ENCODE data around the gene TBC1D22A. TPM values are rescaled to one million over a fixed set of nuclear protein-coding genes. Genes with fewer than 3 reads are reported as not detected.

TBC1D22A gene
- total and polyA plus RNA-seq, 2 experiments from 2014 or later = 16.6 to 18.5 TPM

DNA sequence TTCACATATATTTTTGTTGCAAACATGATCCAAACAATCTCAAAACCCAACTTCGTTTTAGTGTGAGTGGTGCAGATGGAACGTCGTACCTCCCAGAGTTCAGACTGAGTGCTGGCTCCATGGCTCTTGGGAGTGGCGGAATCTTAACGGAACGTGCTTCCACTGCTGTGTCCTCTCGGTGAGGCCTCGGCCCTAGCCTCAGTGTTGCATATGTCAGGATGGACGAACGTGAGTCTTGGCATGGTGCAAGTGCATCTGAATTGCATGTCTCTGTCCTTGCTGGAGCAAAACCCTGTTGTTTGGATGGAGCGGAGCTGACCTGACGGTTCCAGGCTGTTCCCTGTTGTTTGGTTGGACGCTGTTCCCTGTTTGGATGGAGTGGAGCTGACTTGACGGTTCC is 306.8 kb downstream of the TBC1D22A start:
- DNase-seq (ENCODE audit: low read depth in 1 of 2, low spot score in 1 of 2) = no peak
- TF ChIP-seq, protein P1, sequence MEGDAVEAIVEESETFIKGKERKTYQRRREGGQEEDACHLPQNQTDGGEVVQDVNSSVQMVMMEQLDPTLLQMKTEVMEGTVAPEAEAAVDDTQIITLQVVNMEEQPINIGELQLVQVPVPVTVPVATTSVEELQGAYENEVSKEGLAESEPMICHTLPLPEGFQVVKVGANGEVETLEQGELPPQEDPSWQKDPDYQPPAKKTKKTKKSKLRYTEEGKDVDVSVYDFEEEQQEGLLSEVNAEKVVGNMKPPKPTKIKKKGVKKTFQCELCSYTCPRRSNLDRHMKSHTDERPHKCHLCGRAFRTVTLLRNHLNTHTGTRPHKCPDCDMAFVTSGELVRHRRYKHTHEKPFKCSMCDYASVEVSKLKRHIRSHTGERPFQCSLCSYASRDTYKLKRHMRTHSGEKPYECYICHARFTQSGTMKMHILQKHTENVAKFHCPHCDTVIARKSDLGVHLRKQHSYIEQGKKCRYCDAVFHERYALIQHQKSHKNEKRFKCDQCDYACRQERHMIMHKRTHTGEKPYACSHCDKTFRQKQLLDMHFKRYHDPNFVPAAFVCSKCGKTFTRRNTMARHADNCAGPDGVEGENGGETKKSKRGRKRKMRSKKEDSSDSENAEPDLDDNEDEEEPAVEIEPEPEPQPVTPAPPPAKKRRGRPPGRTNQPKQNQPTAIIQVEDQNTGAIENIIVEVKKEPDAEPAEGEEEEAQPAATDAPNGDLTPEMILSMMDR (IDR thresholded peaks at IDR 0.05; ENCODE audit: low read depth, low read length) = no peak

DNA sequence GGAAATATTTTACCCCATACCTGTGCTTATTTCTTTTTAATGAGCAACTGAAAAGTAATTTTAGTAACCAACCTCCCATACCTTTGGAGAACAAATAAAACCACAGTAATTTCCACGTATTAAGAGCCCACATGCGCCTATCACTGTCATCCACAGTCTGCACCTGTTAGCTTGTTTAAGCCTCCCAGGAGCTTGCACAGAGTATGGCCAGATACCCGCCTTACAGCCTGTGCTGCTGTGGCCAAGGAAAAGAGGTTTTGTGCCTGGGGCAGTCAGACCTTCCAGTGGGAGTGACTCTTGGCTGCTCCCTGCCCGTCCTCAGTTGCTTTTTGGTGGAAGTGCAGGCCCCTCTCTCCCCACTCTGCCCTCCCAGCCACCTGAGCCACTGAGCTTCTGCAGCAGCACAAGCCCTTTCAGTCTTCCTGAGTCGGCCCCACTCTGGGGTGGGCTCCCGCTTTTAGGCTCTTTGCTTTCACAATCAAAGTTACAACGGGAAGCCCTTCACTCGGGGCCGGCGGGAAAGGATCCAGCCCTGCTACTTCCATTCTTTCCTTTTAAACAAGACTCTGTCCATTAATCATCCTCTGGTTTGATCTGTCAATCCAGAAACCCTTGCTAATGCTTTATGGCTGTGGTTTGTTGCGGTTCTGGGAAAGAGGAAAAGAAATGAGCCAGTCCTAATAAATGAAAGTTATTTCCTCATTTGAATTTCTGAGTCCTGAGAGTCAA is 308.8 kb downstream of the TBC1D22A start:
- Histone ChIP-seq H3K27me3 (no peaks in the 10 kb centered on the region), H3K36me3 (no peaks in the 10 kb centered on the region), H3K27ac (no peak overlapping the region), H3K4me3 (no peak overlapping the region), H3K4me1 (ENCODE audit: low read depth) (no peaks in the 10 kb centered on the region), H3K9me3 (ENCODE audit: low read depth) (no peaks in the 10 kb centered on the region)
- TF ChIP-seq, protein P1 (IDR thresholded peaks at IDR 0.05; ENCODE audit: low read depth, low read length) = no peak
- DNase-seq (ENCODE audit: low read depth in 1 of 2, low spot score in 1 of 2) = no peak

More for the DNA sequence above, 306.8 kb downstream of the TBC1D22A start:
- Histone ChIP-seq H3K36me3 (no peaks in the 10 kb centered on the region), H3K4me1 (ENCODE audit: low read depth) (no peaks in the 10 kb centered on the region), H3K27ac (no peak overlapping the region), H3K4me3 (no peak overlapping the region), H3K9me3 (ENCODE audit: low read depth) (no peaks in the 10 kb centered on the region), H3K27me3 (no peaks in the 10 kb centered on the region)

GRCh38 chr22:47071807-47072641 is 309.6 kb downstream of the TBC1D22A start:
- no peak for DNase-seq (ENCODE audit: low read depth in 1 of 2, low spot score in 1 of 2)
- TF ChIP-seq, protein P1 (IDR thresholded peaks at IDR 0.05; ENCODE audit: low read depth, low read length) = no peak

DNA sequence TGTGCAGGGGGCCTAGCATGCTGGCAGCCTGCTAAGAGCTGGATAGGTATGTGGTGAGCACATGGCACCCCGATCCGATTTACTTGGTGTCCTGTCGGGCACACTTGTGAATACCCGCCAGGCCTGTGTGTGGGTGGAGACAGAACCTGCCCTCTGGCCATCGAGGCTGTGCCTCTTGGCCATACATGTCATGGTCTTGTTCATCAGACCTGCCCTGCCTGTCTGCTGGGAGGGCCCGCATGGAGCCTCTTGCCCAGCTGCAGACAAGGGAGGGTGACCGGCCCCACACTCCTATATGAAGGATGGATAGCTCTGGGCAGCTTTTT is 310.2 kb downstream of the TBC1D22A start:
- Histone ChIP-seq H3K4me3 (no peak overlapping the region), H3K9me3 (ENCODE audit: low read depth) (no peaks in the 10 kb centered on the region), H3K27ac (no peak overlapping the region), H3K36me3 (no peaks in the 10 kb centered on the region), H3K27me3 (no peaks in the 10 kb centered on the region), H3K4me1 (ENCODE audit: low read depth) (no peaks in the 10 kb centered on the region)
- TF ChIP-seq, protein P1 (IDR thresholded peaks at IDR 0.05; ENCODE audit: low read depth, low read length) = no peak
- no peak for DNase-seq (ENCODE audit: low read depth in 1 of 2, low spot score in 1 of 2)

More at GRCh38 chr22:47071807-47072641, 309.6 kb downstream of the TBC1D22A start:
- no peaks in the 10 kb centered on the region for H3K4me1 ChIP-seq (ENCODE audit: low read depth)
- H3K36me3 ChIP-seq = no peaks in the 10 kb centered on the region
- H3K4me3 ChIP-seq = no peak overlapping the region
- H3K27ac ChIP-seq = no peak overlapping the region
- no peaks in the 10 kb centered on the region for H3K27me3 ChIP-seq
- H3K9me3 ChIP-seq (ENCODE audit: low read depth) = no peaks in the 10 kb centered on the region

DNA sequence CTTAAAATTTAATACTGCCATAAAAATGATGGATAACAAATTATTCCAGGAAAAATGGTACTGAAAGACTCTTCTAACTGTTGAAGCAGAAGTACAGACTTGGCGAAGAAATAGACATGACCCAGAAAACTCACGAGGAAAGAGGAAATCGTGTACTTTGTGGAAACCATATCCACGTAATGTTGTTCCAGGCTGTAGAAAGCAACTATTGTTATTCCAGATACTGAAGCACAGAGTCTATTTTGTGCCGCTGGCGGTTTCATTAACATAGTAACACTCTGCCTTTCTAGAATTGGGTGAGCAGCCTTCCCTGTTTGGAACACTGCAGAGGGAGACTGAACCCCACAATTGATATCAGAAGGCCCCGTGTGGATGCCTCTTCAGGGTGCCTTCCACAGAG is 310.6 kb downstream of the TBC1D22A start:
- H3K27ac ChIP-seq = no peak overlapping the region
- TF ChIP-seq, protein P1 (IDR thresholded peaks at IDR 0.05; ENCODE audit: low read depth, low read length) = no peak
- no peaks in the 10 kb centered on the region for H3K27me3 ChIP-seq
- no peaks in the 10 kb centered on the region for H3K36me3 ChIP-seq
- H3K9me3 ChIP-seq (ENCODE audit: low read depth) = no peaks in the 10 kb centered on the region
- no peak overlapping the region for H3K4me3 ChIP-seq
- no peak for DNase-seq (ENCODE audit: low read depth in 1 of 2, low spot score in 1 of 2)
- no peaks in the 10 kb centered on the region for H3K4me1 ChIP-seq (ENCODE audit: low read depth)

Measured in cardiac muscle cell (in vitro differentiated cells and primary cell).